ENCODE results near the gene RPL22.

DNA sequence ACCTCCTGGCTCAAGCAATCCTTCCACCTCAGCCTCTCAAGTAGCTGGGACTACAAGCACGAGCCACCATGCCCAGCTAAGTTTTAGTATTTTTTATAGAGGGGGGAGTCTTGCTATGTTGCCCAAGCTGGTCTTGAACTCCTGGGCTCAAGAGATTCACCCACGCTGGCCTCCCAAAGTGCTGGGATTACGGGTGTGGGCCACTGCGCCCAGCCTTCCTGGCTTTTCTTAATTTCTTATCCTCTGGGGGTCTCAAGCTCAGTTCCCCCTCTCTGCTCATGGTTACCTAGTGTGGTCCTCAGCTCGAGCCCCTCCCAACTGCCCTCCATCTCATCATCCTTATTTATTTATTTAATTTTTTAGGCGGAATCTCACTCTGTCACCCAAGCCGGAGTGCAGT lies 2.9 kb upstream of the RPL22 start:
- TF ChIP-seq CTCF (IDR thresholded peaks at IDR 0.05) (no peak), ATF1 (CRISPR knock-in tag; IDR thresholded peaks at IDR 0.05) (no peak), ZNF512 (CRISPR knock-in tag; IDR thresholded peaks at IDR 0.05; ENCODE audit: borderline replicate concordance) (no peak), MXD4 (CRISPR knock-in tag; IDR thresholded peaks at IDR 0.05; ENCODE audit: borderline replicate concordance) (no peak), JUN (CRISPR knock-in tag; IDR thresholded peaks at IDR 0.05) (no peak), NFE2L1 (CRISPR knock-in tag; IDR thresholded peaks at IDR 0.05) (no peak), USF2 (CRISPR knock-in tag; IDR thresholded peaks at IDR 0.05) (no peak), NR1H2 (CRISPR knock-in tag; IDR thresholded peaks at IDR 0.05) (no peak), NR2C2 (CRISPR knock-in tag; IDR thresholded peaks at IDR 0.05) (no peak), MAX (CRISPR knock-in tag; IDR thresholded peaks at IDR 0.05) (no peak)
